GM12892 (cell line): Measurements from ENCODE around the gene LDLRAD4.

Experiments
- POLR2A ChIP-seq: IDR thresholded peaks from 2 replicates; pipeline ENCODE4 v1.6.1; 2011; ENCODE audit warnings: low read depth, low read length, control low read depth
- POLR2AphosphoS5 ChIP-seq: IDR thresholded peaks from 2 replicates; pipeline ENCODE4 v1.6.1; 2011; ENCODE audit warnings: low read depth, low read length, control low read depth

DNA sequence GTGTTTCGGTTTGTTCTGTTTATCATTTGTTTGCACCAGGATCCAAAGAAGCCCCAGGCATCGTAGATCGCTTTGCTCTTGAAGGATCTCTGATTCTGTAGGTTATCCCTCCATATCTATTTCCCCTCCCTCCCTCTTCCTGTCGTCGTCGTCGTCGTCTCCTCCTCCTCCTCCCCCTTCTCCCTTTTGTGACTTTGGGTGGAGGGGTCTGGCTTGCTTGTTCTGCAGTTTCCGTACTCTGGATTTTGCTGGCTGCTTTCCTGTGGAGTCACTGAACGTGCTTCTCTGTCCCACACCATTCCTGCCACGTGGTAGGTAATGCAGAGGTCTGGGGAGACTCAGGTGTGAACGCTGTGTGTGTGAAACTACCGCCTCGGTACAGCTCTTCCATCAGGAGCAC, 225.0 kb downstream of the LDLRAD4 start:
- TF ChIP-seq POLR2A = no peak
- TF ChIP-seq POLR2AphosphoS5 = no peak
